Right cardiac atrium (tissue), 5 donors: ENCODE data around the gene ASRGL1. TPM values are rescaled to one million over a fixed set of nuclear protein-coding genes. Genes with fewer than 3 reads are reported as not detected.

Source experiments
- ATAC-seq, 2 donors: fragments of 200-7000 bp; cut with Tn5 transposase; one replicate each; pipeline versions ENCODE4 v1.8.0 to v1.9.1; 2020; ENCODE audit warnings: moderate library complexity in 2 of 2, mild to moderate bottlenecking in 1 of 2
- DNase-seq, 3 donors: peaks; one replicate each; pipeline ENCODE4 v3.0.0-alpha.2; 2020
- H3K27ac ChIP-seq: one replicate; pipeline ENCODE4 v1.5.1; 2013; ENCODE audit warnings: mild to moderate bottlenecking, low read length, control low read depth, moderate library complexity
- H3K27me3 ChIP-seq: one replicate; pipeline ENCODE4 v1.6.1; 2013; ENCODE audit not compliant: control insufficient read depth, insufficient read depth
- H3K4me1 ChIP-seq: one replicate; pipeline ENCODE4 v1.6.1; 2013; ENCODE audit warnings: low read length; ENCODE audit not compliant: control insufficient read depth, insufficient read depth
- H3K4me3 ChIP-seq: one replicate; pipeline ENCODE4 v1.5.1; 2013; ENCODE audit warnings: low read length, control low read depth
- H3K9me3 ChIP-seq: one replicate; pipeline ENCODE4 v1.6.1; 2013; ENCODE audit warnings: low read length; ENCODE audit not compliant: control insufficient read depth
- WGBS: extraction: QIAGEN DNeasy Blood & Tissue Kit; methylation state at CpG from one replicate; pipeline ENCODE4 v1.1.7; 2013; 5-methylcytosine and 5-hydroxymethylcytosine counted together
- intact Hi-C, 4 donors: fragments of 100-400 bp; cut with DNase I; formaldehyde crosslinking; loops; one replicate each; pipeline versions ENCODE4 v1.11.0 to v1.14.0; 2022 to 2023
- polyA plus RNA-seq: library from polyadenylated mRNA; stranded (reverse); fragments of 200-250 nt; gene quantifications from one replicate; pipeline ENCODE4 v1.2.3, GENCODE V29; 2013
- total RNA-seq, 4 donors: library from RNA; stranded (reverse); fragmentation: NEBNext Ultra II Directional; extraction: Animal tissue kit (Norgen Biotek cat#: 25700); gene quantifications; one replicate each; pipeline ENCODE4 v1.2.1, GENCODE V29; 2021
- donor health status: healthy with polysubstance abuse.
- donor health status: DM: no; HTN: yes; CAD: no.
- donor health status: DM: no; HTN: no; CAD: no.
- donor health status: DM: no; HTN: yes; CAD: no; lungs with severe emphysema.
- donor health status: DM: yes; HTN: yes; CAD: no.

The ASRGL1 gene
- total and polyA plus RNA-seq, 5 donors: 4.3 to 8.1 (median 5.3) TPM

DNA sequence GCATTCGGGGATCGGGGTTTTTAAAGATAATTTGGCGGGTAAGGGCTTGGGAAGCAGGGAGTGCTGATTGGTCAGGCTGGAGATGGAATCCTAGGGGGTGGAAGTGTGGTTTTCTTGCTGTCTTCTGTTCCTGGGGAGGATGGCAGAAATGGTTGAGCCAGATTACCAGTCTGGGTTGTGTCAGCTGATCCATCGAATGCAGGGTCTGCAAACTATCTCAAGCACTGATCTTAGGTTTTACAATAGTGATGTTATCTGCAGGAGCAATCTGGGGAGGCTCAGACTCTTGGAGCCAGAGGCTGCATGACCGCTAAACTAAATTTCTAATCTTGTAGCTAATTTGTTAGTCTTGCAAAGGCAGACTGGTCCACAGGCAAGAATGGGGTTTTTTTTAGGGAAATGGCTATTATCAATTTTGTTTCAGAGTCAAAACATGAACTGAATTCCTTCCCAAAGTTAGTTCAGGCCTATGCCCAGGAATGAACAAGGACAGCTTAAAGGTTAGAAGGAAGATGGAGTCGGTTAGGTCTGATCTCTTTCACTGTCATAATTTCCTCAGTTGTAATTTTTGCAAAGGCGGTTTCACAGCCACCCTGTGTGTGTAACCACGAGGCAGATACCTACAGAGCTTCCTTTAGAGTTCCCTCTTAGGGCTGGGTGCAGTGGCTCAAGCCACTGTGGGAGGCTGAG is 91.8 kb downstream of the ASRGL1 start:
- intact Hi-C loops: loop anchor here in 3 of 4 donors (5.0 to 10.0 kb wide), 3 partner anchors 76 to 126 kb away; no protein-coding TSS in a partner anchor

DNA sequence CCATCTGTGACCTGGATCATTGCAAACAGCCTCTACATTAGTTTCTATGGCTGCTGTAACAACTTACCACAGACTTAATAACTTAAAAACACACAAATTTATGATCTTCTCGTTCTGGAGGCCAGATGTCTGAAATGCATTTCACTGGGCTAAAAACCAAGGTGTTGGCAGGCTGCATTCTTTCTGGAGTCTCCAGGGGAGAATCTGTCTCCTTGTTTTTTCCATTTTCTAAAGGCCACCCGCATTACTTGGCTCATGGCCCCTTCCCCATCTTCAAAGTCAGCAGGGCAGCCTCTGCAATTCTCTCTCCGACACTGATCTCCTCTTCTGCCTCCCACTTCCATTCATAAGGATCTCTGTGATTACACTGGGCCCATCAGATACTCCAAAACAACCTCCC is 93.2 kb downstream of the ASRGL1 start:
- DNase-seq: no peak
- no peaks in the 10 kb centered on the region for H3K27me3 ChIP-seq
- intact Hi-C loops: loop anchor here in 2 of 4 donors (10.0 kb wide), 2 partner anchors 54 to 104 kb away; no protein-coding TSS in a partner anchor
- peak overlapping the region; percentile 45 for H3K27ac ChIP-seq
- H3K4me3 ChIP-seq: no peak overlapping the region
- WGBS: 59% methylated on average over 3 of the region's 3 CpGs
- no peaks in the 10 kb centered on the region for H3K9me3 ChIP-seq
- no peak for ATAC-seq
- H3K4me1 ChIP-seq: peaks cover 6% of the 10 kb centered on the region

More for the DNA sequence above, 91.8 kb downstream of the ASRGL1 start:
- H3K4me1 ChIP-seq: peaks cover 6% of the 10 kb centered on the region
- H3K9me3 ChIP-seq: no peaks in the 10 kb centered on the region
- ATAC-seq: no peak
- no peaks in the 10 kb centered on the region for H3K27me3 ChIP-seq
- H3K27ac ChIP-seq: no peak overlapping the region
- H3K4me3 ChIP-seq: no peak overlapping the region
- 73% methylated on average over 8 of the region's 8 CpGs for WGBS
- no peak for DNase-seq

DNA sequence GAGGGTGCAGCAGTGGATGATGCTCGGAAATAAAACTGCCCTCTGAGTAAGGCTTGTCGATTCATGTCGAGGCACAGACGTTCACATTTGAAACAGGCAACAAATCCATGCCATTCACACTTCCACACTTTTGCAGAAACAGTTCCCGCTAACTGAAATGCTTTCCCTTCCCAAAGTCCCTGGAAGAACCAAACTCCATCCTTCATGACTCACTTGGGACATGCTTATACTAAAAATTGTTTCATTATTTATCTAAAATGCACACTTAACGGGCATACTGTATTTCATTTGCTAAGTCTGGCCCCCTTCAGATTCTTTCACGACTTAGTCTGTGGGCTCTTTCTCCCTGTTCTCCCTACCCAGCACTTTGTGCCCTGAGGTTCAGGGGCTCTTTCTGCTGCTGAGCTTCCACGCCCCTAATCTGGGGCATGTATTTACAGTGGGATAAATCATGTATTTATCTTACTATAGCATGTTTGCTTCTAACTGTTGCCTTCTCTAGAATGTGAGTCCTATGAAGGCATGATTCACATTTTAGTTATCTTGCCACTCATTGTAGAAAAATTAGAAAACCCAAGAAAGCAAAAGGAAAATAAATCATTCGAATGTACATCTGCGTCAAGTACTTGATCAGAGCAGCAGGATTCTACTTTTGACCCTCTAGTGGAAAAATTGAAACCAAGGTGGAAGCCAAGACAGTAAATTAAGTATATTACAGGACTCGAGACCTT is 94.1 kb downstream of the ASRGL1 start:
- Histone ChIP-seq H3K27ac (peak overlapping the region; percentile 45), H3K4me1 (peaks cover 6% of the 10 kb centered on the region)
- intact Hi-C loops: loop anchor here in 2 of 4 donors (10.0 kb wide), 2 partner anchors 53 to 103 kb away; no protein-coding TSS in a partner anchor

DNA sequence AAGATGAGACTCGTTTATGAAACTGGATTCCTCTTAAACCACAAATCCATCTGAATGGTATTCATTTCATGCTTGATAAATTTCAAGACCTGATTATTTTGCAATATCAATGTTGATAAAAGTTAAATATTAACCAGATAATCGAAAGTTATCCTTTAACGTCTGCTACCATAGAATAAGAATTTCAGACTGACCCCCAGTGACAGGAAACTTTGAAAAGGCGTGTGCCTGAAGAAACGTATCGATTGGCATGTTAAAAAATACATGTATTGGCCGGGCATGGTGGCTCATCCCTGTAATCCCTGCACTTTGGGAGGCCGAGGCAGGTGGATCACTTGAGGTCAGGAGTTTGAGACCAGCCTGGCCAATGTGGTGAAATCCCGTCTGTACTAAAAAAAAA is 95.4 kb downstream of the ASRGL1 start:
- no peak for ATAC-seq
- WGBS: 87% methylated on average over 9 of the region's 9 CpGs
- Histone ChIP-seq H3K4me1 (peaks cover 6% of the 10 kb centered on the region), H3K27ac (no peak overlapping the region), H3K9me3 (no peaks in the 10 kb centered on the region), H3K4me3 (no peak overlapping the region), H3K27me3 (no peaks in the 10 kb centered on the region)
- DNase-seq: no peak
- intact Hi-C loops: loop anchor here in 2 of 4 donors (10.0 kb wide), 2 partner anchors 52 to 102 kb away; no protein-coding TSS in a partner anchor

More for the DNA sequence above, 94.1 kb downstream of the ASRGL1 start:
- Histone ChIP-seq H3K9me3 (no peaks in the 10 kb centered on the region), H3K27me3 (no peaks in the 10 kb centered on the region), H3K4me3 (no peak overlapping the region)
- 62% methylated on average over 11 of the region's 11 CpGs for WGBS
- DNase-seq (no peak), ATAC-seq (no peak)

DNA sequence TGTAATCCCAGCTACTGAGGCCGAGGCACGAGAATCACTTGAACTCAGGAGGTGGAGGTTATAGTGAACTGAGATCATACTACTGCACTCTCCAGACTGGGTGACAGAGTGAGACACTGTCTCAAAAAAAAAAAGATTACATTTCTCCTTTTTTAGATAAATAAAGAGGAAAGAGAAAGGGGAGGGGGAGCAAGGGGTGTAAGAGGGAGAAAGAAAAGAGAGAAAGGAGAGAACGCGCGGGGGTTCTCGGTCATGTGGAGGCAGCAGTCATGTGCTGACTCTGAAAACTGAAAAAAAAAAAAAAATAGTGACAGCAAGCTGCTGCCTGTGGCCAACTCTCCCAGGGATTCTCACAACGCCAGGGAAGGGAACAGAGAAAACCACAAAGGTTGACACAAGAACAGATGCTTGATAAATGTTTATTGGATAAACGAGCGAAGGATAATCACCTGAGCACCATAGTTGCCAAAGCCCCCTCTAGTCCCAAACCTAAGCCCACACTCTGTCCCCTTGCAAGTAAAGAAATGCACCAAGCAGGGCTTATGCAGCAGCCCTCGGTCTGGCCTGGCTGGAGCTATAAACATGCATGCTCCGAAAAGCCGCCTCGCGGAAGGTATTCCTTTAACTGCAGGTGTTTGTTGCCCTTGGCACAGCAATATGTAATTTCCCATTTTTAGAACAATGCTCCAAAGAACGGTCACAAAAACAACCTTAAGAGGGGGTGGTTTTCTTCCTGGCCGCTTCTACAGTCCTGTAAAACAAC is 96.1 kb downstream of the ASRGL1 start:
- intact Hi-C loops: loop anchor here in 2 of 4 donors (10.0 kb wide), 2 partner anchors 51 to 101 kb away; no protein-coding TSS in a partner anchor
- ATAC-seq: no peak
- 51% methylated on average over 16 of the region's 16 CpGs for WGBS

DNA sequence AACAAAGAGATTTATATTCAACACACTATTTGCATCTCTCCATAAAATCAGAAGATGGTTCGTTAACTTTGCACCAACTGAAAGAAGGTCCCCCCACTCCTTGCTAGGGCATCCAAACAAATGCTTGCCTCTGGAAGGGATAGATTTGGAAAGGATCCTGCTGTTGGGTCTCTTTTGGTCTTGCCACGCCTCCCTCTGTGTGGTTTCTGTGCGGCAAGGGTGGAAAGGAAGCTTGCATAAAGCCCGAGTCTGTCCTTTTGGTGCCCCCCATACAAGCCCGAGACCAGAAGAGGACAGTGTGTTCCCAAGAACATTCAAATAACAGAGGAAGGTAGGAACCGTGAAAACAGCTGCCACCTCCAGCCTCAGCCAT is 96.6 kb downstream of the ASRGL1 start:
- DNase-seq (no peak), ATAC-seq (peak in 1 of 2 donors; percentile 56)
- Histone ChIP-seq H3K9me3 (no peaks in the 10 kb centered on the region), H3K4me1 (peaks cover 6% of the 10 kb centered on the region), H3K27ac (peak overlapping the region; percentile 61), H3K27me3 (no peaks in the 10 kb centered on the region), H3K4me3 (no peak overlapping the region)
- intact Hi-C loops: loop anchor here in 2 of 4 donors (10.0 kb wide), 2 partner anchors 51 to 101 kb away; no protein-coding TSS in a partner anchor
- 47% methylated on average over 6 of the region's 6 CpGs for WGBS

More for the DNA sequence above, 96.1 kb downstream of the ASRGL1 start:
- H3K27ac ChIP-seq: peak overlapping the region; percentile 61
- peaks cover 6% of the 10 kb centered on the region for H3K4me1 ChIP-seq
- H3K27me3 ChIP-seq: no peaks in the 10 kb centered on the region
- H3K4me3 ChIP-seq: no peak overlapping the region
- no peak for DNase-seq
- H3K9me3 ChIP-seq: no peaks in the 10 kb centered on the region

DNA sequence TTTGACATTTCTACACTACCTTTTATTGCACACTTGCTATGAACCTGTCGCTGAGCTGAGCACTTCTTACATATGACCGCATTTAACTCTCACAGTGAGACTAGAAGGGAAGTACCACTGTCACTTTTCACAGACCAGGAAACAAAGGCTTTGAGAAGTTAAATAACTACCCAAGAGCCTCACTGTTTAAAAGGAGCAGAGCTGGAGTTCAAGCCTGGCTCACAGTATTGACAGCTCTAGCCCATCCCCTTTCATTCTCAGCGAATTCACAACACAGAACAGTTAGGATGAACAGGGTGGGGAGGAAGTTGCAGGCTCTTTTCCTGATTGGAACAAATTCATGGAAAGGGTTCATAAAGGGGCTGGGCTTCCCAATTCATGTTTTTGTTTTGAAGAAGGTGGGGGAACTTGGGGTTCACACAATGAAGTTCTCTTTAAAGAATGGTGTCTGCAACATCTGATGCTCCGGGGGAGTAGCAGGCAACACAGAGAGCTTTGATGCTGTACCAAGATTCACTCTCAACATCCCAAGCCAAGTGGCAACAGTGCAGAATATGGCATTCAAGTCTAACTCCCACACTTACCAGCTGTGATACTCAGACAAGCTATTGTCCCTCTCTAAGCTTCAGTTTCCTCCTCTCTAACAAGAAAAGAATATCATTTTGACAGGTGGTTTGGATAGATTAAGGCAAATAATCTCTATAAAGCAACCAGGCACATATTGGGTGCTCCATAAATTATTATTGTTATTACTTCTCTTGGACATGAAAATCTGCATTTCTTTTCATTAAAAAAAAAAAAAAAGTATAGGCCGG is 98.8 kb downstream of the ASRGL1 start:
- H3K27ac ChIP-seq: peak overlapping the region; percentile 80
- ATAC-seq (peak; percentile 37 to 58), DNase-seq (no peak)
- no peaks in the 10 kb centered on the region for H3K27me3 ChIP-seq
- H3K4me3 ChIP-seq: no peak overlapping the region
- peaks cover 7% of the 10 kb centered on the region for H3K4me1 ChIP-seq
- no peaks in the 10 kb centered on the region for H3K9me3 ChIP-seq
- intact Hi-C loops: loop anchor here in 2 of 4 donors (10.0 kb wide), 2 partner anchors 49 to 99 kb away; no protein-coding TSS in a partner anchor
- WGBS: 44% methylated on average over 5 of the region's 5 CpGs

DNA sequence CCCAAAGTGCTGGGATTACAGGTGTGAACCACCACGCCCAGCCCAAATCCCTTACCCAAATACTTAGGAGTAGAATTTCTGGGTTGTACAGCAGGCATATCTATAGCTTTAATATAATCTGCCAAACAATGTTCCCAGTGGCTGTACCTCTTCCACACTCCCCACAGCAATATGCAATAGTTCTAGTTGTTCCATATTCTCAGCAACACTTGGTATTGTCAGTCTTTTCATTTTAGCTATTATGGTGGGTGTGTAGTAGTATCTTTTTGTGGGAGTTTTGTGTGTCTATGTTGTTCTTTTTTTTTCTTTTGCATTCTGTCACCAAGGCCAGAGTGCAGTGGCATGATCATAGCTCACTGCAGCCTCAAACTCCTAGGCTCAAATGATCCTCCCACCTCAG is 100.4 kb downstream of the ASRGL1 start:
- DNase-seq (no peak), ATAC-seq (no peak)
- intact Hi-C loops: loop anchor here in 2 of 4 donors (10.0 kb wide), 2 partner anchors 47 to 97 kb away; no protein-coding TSS in a partner anchor
- H3K4me1 ChIP-seq: peaks cover 6% of the 10 kb centered on the region
- 100% methylated on average over 1 of the region's 1 CpG for WGBS
- H3K27ac ChIP-seq: no peak overlapping the region
- H3K4me3 ChIP-seq: no peak overlapping the region
- no peaks in the 10 kb centered on the region for H3K27me3 ChIP-seq
- H3K9me3 ChIP-seq: no peaks in the 10 kb centered on the region

DNA sequence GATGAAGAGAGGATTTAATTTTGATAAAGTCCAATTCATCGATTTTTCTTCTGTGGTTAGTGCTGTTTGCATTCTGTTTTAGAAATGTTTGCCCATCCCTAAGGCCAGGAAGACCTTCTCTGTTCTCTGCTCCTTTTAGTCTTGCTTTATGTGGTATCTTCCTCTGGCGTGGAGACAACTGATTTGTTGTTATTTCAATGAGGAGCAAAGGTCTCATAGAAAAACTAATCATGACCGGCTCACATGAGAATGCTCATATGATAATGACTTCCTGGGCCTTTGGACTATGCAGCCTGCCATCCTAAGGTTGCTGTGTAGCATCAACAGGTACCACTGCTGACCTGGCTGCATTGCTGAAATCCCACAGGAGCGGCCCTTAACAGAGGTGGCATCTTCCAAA is 101.4 kb downstream of the ASRGL1 start:
- intact Hi-C loops: loop anchor here in 2 of 4 donors (10.0 kb wide), 2 partner anchors 46 to 96 kb away; no protein-coding TSS in a partner anchor
- Histone ChIP-seq H3K9me3 (no peaks in the 10 kb centered on the region), H3K27me3 (no peaks in the 10 kb centered on the region), H3K27ac (no peak overlapping the region), H3K4me1 (peaks cover 6% of the 10 kb centered on the region), H3K4me3 (no peak overlapping the region)
- WGBS: 77% methylated on average over 4 of the region's 4 CpGs
- DNase-seq (no peak), ATAC-seq (no peak)
